GM21360 (cell line): ENCODE results near the gene EBI3.
"Not testable (repeated sequence)": the region's sequence is repeated elsewhere in the genome, so short reads cannot be mapped to it uniquely, and the experiment has no call there.

ENCODE experiments used
- ATAC-seq: cut with Tn5 transposase; IDR thresholded peaks from one replicate; pipeline ENCODE4 v1.9.1; 2021; ENCODE audit warnings: mild to moderate bottlenecking, moderate library complexity; ENCODE audit not compliant: unreplicated experiment

The EBI3 gene

GRCh38 chr19:4274321-4274686 is 45.0 kb downstream of the EBI3 start:
- ATAC-seq, result not testable (repeated sequence)

DNA sequence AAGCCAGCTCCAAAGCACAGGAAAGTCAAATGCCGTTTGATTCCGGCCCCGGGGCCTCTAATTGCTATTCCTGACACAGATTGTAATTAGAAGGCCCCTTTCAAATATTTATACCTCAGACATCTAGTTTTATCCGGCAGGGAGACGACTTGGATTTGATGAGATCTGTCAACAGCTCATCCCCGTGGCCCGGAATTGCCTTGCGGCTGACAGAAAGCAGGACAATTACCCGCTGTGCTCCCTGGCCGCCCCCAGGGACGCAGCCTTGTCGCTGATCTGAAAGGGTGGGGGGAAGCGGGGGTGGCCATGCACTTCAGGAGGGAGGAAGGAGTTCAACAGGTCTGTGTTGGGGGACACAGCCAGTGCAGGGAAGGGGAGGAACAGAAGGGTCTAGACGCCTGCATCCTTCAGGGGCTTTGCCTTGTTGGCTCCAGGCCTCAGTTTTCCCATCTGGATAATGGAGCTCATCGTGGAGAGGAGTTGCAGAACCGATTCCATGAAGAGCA is 47.9 kb downstream of the EBI3 start:
- ATAC-seq, result no peak

- ATAC-seq, result no peak
Observed at GRCh38 chr19:4278010-4278409, 48.7 kb downstream of the EBI3 start.

DNA sequence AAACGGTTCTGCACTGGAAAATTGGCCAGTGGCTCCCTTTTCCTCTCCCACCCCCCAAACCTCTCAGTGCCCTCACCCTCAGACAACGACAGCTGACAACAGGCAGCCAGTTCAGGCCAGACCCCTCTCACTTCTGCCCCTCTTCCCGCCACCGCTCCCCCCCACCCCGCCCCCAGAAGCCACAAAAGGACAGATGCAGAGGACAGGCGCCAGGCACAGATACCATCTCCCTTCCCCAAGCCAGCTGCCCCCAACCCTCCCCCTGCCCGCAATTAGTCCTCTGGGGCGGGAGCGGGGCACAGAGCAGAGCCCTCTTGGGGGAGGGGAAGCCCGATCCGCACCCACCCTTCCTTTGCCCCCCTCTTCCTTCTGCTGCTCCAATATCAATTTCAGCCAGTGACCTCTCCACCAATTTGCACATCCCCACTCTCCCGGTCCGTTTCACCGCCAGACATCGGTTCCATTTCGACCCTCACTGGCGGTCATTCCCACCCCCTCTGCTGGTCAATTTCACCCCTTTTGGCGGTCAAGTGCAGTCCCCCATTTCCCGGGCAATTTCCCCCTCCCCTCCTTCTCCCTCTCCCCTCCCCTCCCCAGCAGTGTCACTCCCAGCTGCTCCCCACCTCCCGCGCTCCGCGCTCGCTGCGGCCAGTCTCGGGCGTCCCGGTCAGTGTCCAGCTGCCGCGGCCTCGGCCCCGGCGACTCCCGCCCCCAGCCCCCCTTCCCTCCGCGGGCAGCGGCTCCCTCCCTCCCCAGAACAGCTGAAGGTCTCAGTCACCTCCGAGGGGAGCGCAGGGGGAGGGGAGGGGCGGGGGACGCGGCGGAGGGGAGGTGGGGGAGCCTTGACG is 49.3 kb downstream of the EBI3 start, which contains the start of gene SHD:
TSS of gene SHD (plus strand) at position 848 of the 848 bp plus-strand sequence. CDS start 798 bp downstream, outside the sequence.
- no peak for ATAC-seq

- no peak for ATAC-seq
Observed at GRCh38 chr19:4279267-4279529, 49.9 kb downstream of the EBI3 start.

GRCh38 chr19:4279530-4280422 is 50.5 kb downstream of the EBI3 start:
- ATAC-seq, result no peak

- no peak for ATAC-seq
Observed at GRCh38 chr19:4284176-4284958, 55.0 kb downstream of the EBI3 start.

- ATAC-seq, result no peak
Observed at GRCh38 chr19:4284974-4285373, 55.7 kb downstream of the EBI3 start.

DNA sequence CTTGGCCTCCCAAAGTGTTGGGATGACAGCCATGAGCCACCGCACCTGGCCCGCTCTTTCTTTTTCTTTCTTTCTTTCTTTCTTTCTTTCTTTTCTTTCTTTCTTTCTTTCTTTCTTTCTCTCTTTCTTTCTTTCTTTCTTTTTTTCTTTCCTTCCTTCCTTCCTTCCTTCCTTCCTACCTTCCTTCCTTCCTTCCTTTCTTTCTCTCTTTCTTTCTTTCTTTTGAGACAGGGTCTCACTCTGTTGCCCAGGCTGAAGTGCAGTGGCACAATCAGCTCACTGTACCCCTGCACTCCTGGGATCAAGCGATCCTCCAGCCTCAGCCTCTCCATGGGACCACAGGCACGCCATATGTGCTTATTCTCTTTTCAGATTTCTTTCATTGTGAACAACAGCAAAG is 56.8 kb downstream of the EBI3 start:
- ATAC-seq, result not testable (repeated sequence)
